Measurements from ENCODE around the gene ECHS1.

The ECHS1 gene

DNA sequence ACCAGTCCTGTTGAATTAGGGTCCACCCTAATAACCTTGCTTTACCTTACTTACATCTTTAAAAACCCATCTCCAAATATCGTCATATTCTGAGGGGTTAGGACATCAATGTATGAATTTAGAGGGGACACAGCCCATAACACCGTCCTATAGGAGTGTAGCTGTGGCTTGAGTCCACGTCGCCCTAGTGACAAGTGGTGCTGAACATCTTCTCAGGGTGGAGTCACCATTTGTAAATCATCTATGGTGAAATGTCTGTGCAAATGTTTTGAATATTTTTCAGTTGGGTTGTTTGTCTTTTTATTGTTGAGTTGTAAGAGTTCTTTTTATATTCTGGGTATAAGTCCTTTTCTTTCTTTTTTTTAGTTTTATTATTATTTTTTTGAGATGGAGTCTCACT is 31.2 kb downstream of the ECHS1 start:
- DNase-seq (ENCODE audit: low read depth in 2 of 2) = no peak

DNA sequence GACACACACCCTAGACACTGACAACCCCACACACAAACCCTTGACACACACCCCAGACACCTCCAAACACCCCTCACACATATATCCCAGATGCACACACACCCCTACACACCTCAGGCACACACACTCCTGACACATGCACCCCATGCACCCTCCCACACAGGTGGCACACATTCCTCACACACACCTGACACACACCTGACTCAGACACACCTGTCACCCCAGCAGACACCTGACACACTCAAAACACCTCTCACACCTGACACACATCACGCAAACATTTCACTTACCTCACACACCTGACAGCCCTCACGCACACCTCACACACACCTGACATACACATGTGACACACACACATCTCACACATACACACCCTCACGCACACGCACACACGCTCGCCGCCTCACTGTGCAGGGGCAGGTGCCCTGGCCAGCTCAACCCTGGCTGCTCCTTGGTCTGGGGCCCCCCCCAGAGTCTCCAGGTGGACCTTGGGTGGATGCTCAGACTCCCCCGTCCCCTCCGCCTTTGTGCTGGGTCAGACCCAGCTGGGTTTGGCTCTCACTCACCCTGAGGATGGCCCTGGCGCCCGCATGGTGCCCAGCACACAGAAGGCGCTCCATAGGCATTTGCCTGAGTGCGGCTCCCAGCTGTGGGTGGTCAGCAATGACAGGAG is 33.3 kb downstream of the ECHS1 start:
- DNase-seq (ENCODE audit: low read depth in 2 of 2) = no peak

DNA sequence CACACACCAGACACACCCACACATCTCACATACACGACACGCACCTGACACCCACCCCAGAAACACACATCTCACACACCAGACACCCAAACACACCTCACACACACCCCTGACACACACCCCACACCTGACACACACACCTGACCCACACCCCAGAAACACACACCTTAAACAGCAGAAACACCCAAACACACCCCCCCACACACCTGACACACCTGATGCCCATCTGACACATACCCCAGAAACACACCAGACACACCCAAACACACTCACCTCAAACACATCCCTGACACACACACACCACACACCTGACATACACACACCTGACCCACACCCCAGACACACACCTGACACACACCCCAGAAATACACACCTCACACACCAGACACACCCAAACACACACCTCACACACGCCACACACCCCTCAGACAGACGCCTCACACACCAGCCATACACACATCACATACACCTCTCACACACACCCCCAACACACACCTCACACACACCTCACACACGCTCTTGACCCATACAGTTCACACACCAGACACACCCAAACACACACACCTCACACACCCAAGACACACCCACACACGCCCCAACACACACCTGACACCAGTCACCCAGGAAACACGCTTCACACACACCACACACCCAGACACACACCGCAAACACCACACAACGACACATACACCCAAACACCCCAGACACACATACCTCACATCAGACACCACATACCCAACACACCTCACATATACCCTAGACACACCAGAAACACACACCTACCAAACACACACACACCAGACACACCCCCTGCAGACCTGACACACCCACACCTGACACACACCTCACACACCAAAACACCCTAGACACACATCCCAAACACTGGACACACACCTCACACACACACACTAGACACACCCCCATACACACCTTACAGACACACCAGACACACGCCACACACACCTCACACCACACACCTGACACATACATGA is 34.8 kb downstream of the ECHS1 start:
- DNase-seq (ENCODE audit: low read depth in 2 of 2) = no peak

DNA sequence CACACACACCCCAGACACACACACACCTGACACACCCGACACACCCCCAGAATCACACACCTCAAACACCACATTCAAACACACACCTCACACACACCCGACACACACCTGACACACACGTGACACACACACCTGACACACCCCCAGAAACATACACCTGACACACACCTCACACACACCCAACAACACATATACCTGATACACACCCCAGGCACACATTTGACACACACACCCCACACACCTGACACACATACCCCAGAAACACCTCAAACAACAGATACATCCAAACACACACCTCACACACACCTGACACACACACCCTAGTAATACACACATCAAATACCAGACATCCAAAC is 35.8 kb downstream of the ECHS1 start:
- DNase-seq (ENCODE audit: low read depth in 2 of 2) = no peak

DNA sequence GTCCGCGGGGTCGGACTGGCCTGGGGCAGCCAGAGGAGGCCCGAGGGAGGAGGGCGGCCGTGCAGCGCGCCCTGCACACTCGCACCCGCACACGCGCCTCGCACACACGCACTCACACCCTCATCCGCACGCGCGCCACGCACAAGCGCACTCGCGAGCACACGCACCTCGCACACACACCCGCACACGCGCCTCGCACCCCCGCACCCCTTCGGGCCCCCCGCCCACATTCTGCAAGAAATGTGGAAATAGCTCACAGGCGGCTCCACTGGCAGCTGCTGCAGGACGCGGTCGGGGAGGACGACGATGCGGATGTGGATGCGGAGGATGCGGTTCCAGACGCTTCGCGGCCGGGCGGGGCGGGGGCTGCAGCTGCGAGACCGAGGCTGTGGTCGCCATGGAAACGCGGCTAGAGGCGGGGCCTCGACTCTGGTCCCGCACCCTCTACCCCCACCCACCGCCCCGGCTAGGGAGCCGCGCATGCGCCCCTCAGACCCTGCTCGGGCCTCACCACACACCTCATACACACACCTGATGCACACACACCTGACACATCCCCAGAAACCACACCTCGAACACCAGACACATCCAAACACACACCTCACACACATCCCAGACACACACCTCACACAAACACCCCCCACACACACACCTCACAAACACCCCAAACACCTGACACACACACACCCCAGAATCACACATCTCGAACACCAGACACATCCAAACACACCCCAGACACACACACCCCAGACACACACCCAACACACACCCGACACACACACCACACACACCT is 36.4 kb downstream of the ECHS1 start, which contains the start of gene CALY:
TSS of gene CALY (minus strand) at position 320 of the 793 bp plus-strand sequence. CDS start 7,907 bp downstream, outside the sequence.
- peak; percentile 55 to 75 for DNase-seq (ENCODE audit: low read depth in 2 of 2)

DNA sequence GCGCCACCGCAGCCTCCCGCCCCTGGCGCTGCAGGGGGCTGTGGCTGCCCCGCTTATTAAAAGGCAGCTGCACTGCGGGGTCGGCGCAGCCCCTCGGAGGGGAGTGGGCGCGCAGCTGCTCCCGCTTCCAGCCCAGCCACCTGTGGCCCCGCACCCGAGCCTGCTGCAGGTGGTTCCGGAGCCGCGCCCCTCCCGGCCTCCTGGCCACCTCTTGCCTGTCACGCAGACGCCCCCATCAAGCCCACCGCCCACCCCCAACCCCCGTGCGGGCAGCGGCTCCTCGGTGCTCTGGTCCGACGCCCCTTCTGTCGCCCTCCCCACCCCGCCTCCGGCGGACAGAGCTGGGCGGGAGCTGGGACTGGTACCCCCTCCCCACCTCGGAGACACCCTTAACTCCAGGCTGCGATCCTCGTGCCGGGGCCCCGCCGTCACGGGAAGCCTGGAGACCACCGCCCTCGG is 37.0 kb downstream of the ECHS1 start:
- DNase-seq (ENCODE audit: low read depth in 2 of 2) = no peak

DNA sequence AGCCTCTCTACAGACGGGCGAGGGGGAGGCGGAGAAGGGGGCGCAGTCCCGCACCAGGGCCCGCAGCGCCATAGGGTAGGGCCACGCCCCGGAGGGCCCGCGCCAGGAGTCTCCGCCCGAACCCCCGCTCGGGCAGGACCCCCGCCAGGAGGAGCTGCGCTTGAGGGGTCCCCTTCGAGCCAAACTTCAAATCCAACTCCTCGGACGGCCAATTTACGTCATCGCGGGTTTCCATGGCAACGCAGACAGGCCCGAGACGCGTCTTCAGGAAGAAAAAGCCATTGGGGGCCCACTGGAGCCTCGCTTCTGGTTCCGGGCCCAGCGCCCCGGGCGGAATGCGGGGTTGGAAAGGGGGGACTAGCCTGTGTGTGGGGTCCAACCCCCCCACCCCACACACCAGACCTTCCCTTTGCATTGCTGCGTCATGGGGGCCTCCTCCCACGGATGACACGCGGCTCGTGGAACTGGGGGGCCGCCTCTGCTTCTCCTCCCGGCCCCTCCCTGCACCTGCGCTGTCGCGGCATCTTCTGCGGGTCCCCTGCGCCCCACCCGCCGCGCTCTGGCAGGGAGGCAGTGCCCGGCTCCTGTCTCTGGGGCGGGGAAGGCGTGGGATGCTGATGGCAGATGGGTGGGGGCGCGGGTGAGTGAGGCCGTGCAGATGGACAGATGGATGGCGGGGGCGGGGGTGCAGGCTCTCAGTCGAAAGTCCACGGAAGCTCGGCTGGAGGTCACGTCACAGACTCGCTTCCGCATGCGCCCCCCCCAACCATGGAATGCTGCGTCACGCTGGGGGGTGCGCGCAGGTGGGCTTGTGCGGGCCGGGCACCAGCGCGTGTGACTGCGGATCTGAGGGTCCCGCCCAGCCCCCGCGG is 37.7 kb downstream of the ECHS1 start:
- DNase-seq (ENCODE audit: low read depth in 2 of 2) = peak; percentile 74 to 77

DNA sequence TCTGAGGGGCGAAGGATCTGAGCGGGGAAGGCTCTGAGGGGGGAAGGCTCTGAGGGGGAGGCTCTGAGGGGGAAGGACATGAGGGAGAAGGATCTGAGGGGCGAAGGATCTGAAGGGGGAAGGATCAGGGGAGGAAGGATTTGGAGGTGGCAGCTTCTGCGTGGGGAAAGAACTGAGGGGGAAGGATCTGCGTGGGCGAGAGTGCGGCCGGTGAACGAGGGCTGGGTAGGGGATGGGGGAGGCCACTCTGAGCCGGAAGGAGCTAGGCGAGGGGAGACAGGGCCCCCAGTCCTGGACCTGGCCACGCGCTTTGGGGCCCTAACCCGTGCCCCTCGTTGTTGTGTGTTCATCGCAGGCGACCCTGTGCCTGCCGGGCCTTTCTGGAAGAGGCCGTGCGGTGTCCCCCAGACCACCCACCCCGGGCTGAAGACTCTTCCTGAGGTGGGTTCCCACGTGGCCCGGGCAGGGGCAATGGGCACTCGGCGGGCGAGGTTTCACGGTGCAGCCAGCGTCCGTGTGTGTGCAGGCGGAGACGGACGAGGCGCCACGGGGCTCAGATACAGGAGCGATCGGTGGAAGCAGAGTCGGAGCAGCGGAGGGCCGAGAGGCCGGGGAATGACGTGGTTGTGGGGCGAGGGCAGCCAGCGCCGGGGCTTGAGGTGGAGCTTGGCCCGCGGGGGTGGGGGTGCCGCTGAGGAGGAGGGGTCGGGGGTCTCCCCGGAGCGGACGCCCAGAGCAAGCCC is 38.5 kb downstream of the ECHS1 start:
- no peak for DNase-seq (ENCODE audit: low read depth in 2 of 2)

DNA sequence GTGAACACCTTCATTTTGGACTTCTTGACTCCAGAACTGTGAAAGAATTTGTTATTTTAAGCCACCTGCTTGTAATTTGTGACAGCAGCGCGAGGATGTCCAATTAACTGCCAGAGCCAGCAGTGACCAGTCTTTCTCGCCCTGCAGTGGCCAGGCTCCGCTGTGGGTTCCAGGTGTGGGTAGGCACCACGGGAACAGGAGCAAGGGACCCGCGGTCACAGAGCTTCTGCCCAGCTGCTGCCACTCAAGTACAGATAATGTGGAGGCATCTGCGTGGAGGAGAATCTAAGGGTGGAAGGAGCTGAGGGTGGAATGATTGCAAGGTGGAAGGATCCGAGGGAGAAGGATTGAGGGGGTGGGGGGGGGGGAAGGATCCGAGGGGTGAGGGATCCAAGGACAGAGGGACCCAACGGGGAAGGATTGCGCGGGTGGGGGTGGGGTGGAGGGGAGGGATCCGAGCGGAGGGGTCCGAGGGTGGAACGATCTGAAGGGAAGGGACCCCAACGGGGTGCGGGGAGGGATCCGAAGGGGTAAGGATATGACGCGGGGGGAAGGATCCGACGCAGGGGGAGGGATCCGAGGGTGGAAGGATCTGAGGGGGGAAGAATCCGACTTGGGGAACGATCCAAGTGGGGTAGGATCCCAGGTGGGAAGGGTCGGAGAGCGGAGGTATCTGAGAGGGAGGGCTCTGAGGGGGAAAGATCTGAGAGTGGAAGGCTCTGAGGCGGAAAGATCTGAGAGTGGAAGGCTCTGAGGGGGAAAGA is 40.0 kb downstream of the ECHS1 start:
- no peak for DNase-seq (ENCODE audit: low read depth in 2 of 2)

DNA sequence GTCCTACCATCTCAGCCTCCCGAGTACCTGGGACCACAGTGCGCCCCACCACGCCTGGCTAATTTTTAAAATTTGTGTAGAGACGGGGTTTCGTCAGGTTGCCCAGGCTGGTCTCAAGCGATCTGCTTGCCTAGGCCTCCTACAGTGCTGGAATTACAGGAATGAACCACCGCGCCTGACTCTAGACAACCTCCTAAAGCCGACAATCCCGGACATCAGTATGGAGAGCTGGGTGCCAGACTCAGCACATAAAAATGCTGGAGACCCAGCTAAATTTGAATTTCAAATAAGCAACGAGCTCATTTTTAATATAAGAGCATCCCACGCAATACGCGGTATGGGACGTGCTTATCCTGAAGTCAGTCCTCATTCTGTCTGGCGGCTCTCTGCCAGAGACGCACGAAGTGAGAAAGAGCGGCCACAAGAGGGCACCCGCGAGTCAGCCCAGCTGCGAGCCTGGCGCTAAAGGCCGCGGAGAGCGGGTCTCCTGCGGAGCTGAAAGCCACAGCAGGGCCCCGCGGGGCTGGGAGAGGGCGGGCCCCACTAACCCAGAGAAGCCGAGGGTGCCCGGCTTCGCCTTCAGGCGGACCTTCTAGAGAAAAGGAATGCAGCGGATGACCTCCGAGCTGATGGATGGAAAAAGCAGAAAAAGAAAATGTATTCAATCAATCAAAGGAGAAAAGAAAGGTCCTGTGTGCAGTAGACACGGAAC is 43.5 kb downstream of the ECHS1 start:
- peak; percentile 72 to 78 for DNase-seq (ENCODE audit: low read depth in 2 of 2)

DNA sequence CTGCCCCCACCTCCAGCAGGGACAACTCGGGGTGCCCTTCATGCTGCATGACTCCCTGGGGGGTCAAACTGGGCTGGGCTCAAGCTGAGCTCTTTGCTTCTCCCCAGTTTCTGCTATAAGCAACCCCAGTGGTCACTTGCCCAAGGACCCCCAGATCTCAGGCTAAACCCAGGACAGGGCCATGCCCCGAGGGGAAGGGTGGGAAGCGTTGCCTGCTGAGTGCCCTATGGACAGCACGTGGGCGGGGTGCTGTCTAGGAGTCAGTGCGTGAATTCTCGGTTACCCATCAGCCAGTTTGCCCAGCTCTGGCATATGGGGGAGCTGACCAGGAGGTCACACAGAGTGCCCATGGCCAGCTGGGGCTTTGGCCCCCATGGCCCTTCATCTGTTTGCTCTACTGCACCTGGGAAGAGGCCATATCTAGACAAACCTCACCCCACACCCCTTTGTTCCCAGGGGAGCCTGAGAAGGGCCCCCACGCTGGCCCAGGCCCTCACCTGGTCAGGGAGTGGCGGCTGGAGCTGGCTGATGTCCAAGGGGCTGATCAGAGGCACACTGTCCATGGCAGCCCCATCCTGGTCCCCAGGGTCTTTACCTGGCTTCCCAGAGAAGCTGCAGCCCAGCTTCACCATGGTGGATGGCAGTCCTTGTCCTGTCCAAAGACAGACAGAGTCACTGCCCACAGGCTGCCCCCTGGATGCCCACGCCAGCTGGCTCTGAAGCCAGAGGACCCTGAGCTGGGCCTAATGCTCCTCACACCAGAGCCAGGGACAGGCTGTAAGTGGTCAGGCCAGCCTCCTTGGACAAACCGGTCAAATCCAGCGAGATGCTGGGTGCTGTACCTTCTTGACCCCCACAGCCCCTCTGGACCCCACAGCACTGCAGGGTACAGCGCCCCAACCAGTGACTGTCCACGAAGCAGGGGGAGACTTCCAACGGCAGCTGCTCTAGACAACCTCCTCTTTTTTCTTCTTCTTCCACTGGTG is 44.5 kb downstream of the ECHS1 start:
- DNase-seq (ENCODE audit: low read depth in 2 of 2) = no peak

DNA sequence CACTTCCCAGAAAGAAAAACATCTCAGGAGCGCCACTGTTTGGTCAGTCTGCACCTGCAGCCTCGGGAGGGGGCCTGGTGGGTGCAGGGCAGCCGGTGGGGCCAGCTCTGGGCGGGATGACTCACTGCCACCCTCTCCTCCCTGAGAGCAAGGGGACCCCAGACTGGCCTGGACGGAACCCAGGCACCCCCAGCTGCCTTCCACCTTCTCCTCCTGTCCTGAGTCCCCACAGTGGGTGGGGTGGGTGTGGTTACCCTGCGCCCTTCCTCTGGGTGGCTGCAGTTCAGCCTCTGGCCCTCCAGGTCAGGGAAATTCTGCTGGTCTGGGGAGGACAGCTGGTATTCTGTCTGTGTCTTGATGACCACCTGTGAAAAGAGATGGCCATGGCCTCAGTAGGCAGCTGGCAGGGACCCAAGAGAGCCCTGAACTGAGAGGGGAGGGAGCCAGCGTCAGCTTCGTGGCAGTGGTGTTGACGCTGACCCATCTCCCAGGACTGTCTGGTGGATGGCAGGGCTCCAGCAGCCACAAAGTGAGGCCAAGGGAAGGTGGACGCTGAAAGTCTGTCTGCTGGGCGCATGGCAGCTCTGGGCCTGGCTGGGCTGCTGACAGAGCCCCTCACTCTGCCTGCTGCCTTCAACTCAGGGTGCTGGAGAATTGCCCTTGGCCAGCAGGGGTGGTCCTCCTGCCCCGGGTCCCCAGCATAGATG is 45.4 kb downstream of the ECHS1 start:
- DNase-seq (ENCODE audit: low read depth in 2 of 2) = no peak

DNA sequence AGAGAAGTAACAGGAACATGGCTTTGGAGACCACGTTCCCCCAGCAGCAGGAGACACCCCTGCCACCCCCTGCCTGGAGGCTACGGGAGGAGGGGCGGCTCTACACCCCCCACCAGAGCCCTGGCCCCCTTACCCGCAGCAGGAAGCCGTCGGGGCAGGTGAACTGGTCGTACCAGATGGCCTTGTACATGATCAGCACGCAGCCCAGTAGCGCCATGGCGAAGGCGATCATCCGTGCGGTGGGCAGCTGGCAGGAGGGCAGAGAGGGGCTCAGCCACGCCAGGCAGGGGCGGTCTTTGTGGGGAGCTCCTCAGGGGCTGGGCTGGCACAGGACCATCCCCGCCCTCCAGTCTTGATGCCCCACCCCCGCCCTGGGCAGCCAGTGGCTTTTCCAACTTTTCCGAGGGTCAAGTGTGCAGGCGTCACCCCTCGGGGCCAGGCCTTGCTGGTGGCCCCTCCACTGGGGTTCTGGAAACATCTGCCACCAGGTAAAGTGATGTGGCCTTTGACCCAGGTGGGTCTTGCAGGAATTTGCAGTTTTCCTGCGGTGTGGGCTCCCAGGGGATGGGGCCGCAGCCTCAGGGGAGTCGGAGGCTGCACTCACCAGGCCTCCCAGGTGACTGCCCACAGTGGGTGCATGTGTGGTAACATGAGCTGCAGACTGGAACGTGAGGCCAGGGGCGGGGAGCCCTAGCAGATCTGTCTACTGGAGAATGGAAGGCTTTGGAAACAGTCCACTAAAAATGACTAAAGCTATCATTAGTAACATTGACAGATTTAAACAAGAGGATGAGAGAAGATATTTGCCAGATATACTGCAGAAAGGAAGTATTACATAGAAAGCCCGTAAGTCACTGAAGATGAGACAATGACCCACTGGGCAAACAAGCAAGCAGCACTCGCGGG is 46.2 kb downstream of the ECHS1 start:
- no peak for DNase-seq (ENCODE audit: low read depth in 2 of 2)

DNA sequence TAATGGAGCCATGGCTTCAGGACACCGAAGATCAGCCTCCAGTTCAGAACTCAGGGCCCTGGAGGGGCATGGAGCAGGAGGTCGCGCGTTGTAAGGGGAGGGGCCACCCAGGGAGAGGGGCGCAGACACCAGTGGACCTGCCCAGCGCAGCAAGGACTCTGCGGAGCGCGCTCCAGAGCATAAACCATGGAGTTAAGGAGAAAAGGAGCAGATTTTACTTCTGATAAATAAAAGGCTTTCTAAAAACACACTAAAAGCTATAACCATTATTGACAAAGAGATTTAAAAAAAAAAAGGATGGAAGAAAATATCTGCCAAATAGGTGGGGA is 47.0 kb downstream of the ECHS1 start:
- no peak for DNase-seq (ENCODE audit: low read depth in 2 of 2)

DNA sequence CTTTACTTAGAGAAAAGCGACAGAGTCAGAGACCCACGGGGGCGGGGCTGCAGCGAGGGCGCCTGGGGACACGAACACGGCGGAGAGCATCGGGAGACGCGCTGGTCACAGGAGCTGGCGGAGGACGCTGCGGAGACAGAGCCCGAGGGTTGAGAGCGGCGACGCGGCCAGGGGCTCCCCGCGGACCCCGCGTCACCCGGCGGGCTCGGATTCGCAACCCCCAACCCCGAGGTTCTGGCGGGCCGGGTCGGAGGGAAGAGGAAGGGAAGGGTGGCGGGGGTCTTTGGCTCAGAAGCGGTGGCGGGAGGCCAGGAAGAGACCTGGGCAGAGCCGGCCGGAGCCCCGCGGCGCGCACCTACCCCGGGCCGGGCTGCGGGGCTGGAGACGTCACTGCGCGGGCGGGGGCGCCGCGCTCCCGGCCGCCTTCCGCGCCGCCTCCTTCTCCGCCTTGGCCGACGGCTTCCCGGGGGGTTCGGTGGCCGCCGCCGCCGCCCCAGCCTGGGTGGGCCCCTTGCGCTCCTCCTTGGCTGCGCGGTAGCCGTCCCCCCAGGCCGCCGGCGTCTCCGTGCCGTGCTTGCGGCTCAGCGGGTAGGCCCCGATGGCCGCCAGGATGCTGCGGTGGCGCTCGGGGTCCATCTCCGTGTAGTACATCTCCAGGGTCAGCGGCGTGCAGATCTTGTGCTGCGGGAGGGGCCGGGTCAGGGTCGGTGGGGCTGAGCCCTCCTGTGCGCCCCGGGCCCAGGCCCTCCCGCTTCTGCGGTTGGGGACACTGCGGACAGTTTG is 47.5 kb downstream of the ECHS1 start:
- DNase-seq (ENCODE audit: low read depth in 2 of 2) = no peak

All from stimulated activated CD8-positive, alpha-beta memory T cell treated with anti-CD3 and anti-CD28 coated beads, Interleukin-7, amount 100 ng/mL, for 4 hours (primary cell).